Endothelial cell of umbilical vein (primary cell): ENCODE results near the gene MSH3. TPM values are rescaled to one million over a fixed set of nuclear protein-coding genes. Genes with fewer than 3 reads are reported as not detected.

ENCODE experiments used
- BruUV-seq: library from RNA; stranded (reverse); fragments of 400-500 nt; replicated peaks from 2 replicates; lab custom pipeline; 2021; lab: Mats Ljungman, UMichigan
- CTCF ChIA-PET: fragments of 300-600, 350-600 bp; sonication (Branson Sonifier 250); formaldehyde crosslinking; loops from one replicate; lab custom pipeline; 2021; ENCODE audit warnings: antibody characterized with exemption, inconsistent platforms; lab: Charles Lee
- POLR2A ChIA-PET: fragments of 300-600, 350-600 bp; sonication (Branson Sonifier 250); formaldehyde crosslinking; loops from one replicate; lab custom pipeline; 2021; ENCODE audit warnings: antibody characterized with exemption, inconsistent platforms; lab: Charles Lee
- DNase-seq: peaks from one replicate; pipeline ENCODE4 v3.0.0-alpha.2; 2011; ENCODE audit warnings: low read depth, low spot score
- FAIRE-seq: peaks from 2 replicates; lab custom pipeline; 2011; peaks lifted over from hg19 to GRCh38; lab: Jason Lieb, UNC
- H2AFZ ChIP-seq: 2 replicates; pipeline ENCODE4 v1.6.0; 2012; ENCODE audit warnings: low read depth, low read length, control low read depth, inconsistent platforms
- H3K27ac ChIP-seq: 2 replicates; pipeline ENCODE4 v1.5.1; 2011; ENCODE audit warnings: low read depth, mild to moderate bottlenecking, control low read depth, low read length, moderate library complexity; ENCODE audit not compliant: insufficient read depth
- H3K27me3 ChIP-seq, 2 experiments: 2 replicates each; pipeline versions ENCODE4 v1.6.0 to v1.6.1; 2011; ENCODE audit warnings: low read length in 2 of 2, mixed read lengths in 1 of 2; ENCODE audit not compliant: control insufficient read depth in 2 of 2, insufficient read depth in 2 of 2
- H3K36me3 ChIP-seq, 2 experiments: 2 replicates in 1 of 2; 3 replicates in 1 of 2; pipeline ENCODE4 v1.5.1; 2011; ENCODE audit warnings: low read length in 2 of 2, mild to moderate bottlenecking in 1 of 2, moderate library complexity in 1 of 2; ENCODE audit not compliant: control insufficient read depth in 2 of 2, insufficient read depth in 2 of 2; ENCODE audit errors: extremely low read depth in 1 of 2
- H3K4me1 ChIP-seq: 3 replicates; pipeline ENCODE4 v1.5.1; 2011; ENCODE audit warnings: mild to moderate bottlenecking, low read length; ENCODE audit not compliant: control insufficient read depth, insufficient read depth; ENCODE audit errors: extremely low read depth
- H3K4me2 ChIP-seq: 2 replicates; pipeline ENCODE4 v1.6.1; 2011; ENCODE audit warnings: low read length, control low read depth, mixed read lengths; ENCODE audit not compliant: insufficient read depth
- H3K4me3 ChIP-seq, 3 experiments: fragments of 200-600 bp in 1 of 3; sonication (generic), shearing (Covaris generic) in 1 of 3; replicated peaks in 1 of 3; 2 replicates each; pipeline ENCODE4 v1.5.1; 2011 to 2016; ENCODE audit warnings: control low read depth in 3 of 3, low read length in 3 of 3, mild to moderate bottlenecking in 2 of 3, inconsistent platforms in 1 of 3, low read depth in 1 of 3, moderate library complexity in 1 of 3; ENCODE audit not compliant: insufficient read depth in 1 of 3
- H3K79me2 ChIP-seq: 2 replicates; pipeline ENCODE4 v1.6.0; 2012; ENCODE audit warnings: low read length, inconsistent platforms; ENCODE audit not compliant: control insufficient read depth, insufficient read depth
- H3K9ac ChIP-seq: replicated peaks from 2 replicates; pipeline ENCODE3; 2011; ENCODE audit warnings: low read length, control low read depth; ENCODE audit not compliant: insufficient read depth; ENCODE audit errors: extremely low read depth
- H3K9me1 ChIP-seq: replicated peaks from 3 replicates; pipeline ENCODE4 v1.6.0; 2011; ENCODE audit warnings: mild to moderate bottlenecking, low read length; ENCODE audit not compliant: control insufficient read depth, insufficient read depth; ENCODE audit errors: extremely low read depth
- H3K9me3 ChIP-seq: replicated peaks from 2 replicates; pipeline ENCODE4 v1.5.1; 2012; ENCODE audit warnings: low read length, inconsistent platforms; ENCODE audit not compliant: control insufficient read depth, insufficient read depth
- H4K20me1 ChIP-seq: replicated peaks from 2 replicates; pipeline ENCODE3; 2011; ENCODE audit warnings: mild to moderate bottlenecking, low read length; ENCODE audit not compliant: control insufficient read depth, insufficient read depth; ENCODE audit errors: extremely low read depth
- FOS ChIP-seq: IDR thresholded peaks from 2 replicates; pipeline ENCODE4 v1.6.1; 2011; ENCODE audit warnings: mild to moderate bottlenecking, low read length, moderate library complexity, borderline replicate concordance; ENCODE audit not compliant: insufficient read depth
- GATA2 ChIP-seq: IDR thresholded peaks from 2 replicates; pipeline ENCODE4 v1.7.0; 2011; ENCODE audit warnings: low read depth, mild to moderate bottlenecking, moderate library complexity, mixed read lengths, low read length; ENCODE audit not compliant: insufficient read length, insufficient read depth
- JUN ChIP-seq: IDR thresholded peaks from 2 replicates; pipeline ENCODE4 v1.6.1; 2011; ENCODE audit warnings: borderline replicate concordance, low read depth; ENCODE audit not compliant: insufficient read length, insufficient read depth
- MAX ChIP-seq: IDR thresholded peaks from 2 replicates; pipeline ENCODE4 v1.6.1; 2011; ENCODE audit not compliant: insufficient read depth, insufficient read length
- POLR2A ChIP-seq: IDR thresholded peaks from 2 replicates; pipeline ENCODE4 v1.6.1; 2012; ENCODE audit warnings: low read depth, mild to moderate bottlenecking, control low read depth, low read length
- dilution Hi-C: fragments of 300-500 bp; cut with MboI; formaldehyde crosslinking; loops from one replicate; pipeline ENCODE4 v1.15.0; 2019; ENCODE audit warnings: low sequenced_read_pairs; ENCODE audit not compliant: extremely low pct_ligation_motif_present
- intact Hi-C: fragments of 100-400 bp; cut with micrococcal nuclease; formaldehyde crosslinking; loops from one replicate; pipeline ENCODE4 v1.10.0; 2022
- polyA plus RNA-seq, 4 experiments: library from polyadenylated mRNA; depleted of rRNA in 3 of 4; stranded (reverse) in 3 of 4; unstranded in 1 of 4; fragments of >200 nt; gene quantifications; 2 replicates each; pipeline versions ENCODE4 v1.2.1 to v1.2.3, GENCODE V29; 2011 to 2012; ENCODE audit warnings: missing spikeins in 1 of 4
- total RNA-seq: library from RNA; stranded (reverse); gene quantifications from 2 replicates; pipeline ENCODE4 v1.2.3, GENCODE V29; 2021

The MSH3 gene
- total and polyA plus RNA-seq, 2 donors (not counting 3 experiments of a cell fraction or from before 2014, with no cell fraction given): 2.0 to 13.0 TPM

- FAIRE-seq (no peak), DNase-seq (no peak)
- ChIA-PET POLR2A (no interaction called here), CTCF (no interaction called here)
- intact Hi-C loops: no loop called here
- Histone ChIP-seq H3K9me3 (no peaks in the 10 kb centered on the region), H4K20me1 (no peaks in the 10 kb centered on the region), H3K9me1 (no peaks in the 10 kb centered on the region), H3K4me1 (no peaks in the 10 kb centered on the region), H3K9ac (no peak overlapping the region), H3K36me3 (no peaks in the 10 kb centered on the region), H2AFZ (no peak overlapping the region), H3K27me3 (no peaks in the 10 kb centered on the region), H3K27ac (no peak overlapping the region), H3K79me2 (no peaks in the 10 kb centered on the region), H3K4me3 (no peak overlapping the region), H3K4me2 (no peak overlapping the region)
- TF ChIP-seq MAX: no peak
- dilution Hi-C loops: no loop called here
- no TSS peak for BruUV-seq
Observed at GRCh38 chr5:80764786-80765185, 110.3 kb downstream of the MSH3 start.

DNA sequence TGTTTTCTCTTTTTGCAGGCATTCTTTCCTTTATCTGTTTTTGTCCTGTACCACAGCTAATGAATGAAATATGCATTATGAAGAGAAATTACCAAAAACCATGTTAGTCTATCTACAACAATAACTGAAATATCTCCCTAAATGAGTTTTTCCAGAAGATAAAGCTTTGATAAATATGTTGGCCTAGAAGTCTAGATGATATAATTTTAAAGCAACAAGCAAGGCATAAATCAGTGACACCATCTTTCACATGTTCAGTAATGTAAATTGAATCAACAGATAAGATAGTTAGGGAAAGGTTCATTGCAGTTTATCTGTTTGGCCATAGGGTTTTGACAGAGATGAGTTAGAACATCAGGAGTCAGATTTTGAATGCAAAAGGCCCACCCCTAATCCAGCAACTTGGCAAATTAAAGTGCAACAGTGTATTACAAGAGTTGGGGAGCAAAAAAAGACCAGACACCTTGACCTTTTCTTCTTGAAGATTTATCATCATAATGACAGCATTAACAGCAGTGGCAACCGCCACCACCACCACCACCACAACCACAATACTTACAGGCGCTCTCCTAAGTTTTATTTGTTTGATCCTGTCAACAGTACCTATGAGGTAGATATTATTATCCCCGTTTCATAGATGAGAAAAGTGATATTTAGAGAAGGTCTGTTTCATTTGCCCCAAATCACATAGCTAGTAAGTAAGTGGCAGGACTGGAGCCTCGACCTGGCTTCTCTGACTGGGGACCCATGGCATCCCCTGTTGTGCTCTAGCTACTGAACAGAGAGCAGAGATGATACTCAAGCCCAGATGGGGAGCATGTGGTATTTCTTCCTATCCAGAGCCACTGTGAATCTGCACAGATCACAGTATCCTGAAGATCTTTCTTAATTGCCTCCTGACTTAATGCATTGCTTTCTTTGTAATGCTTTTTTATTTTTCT lies 123.2 kb downstream of the MSH3 start:
- Histone ChIP-seq H3K4me1 (no peaks in the 10 kb centered on the region), H3K27ac (no peak overlapping the region), H3K27me3 (no peaks in the 10 kb centered on the region), H3K9me1 (no peaks in the 10 kb centered on the region), H4K20me1 (no peaks in the 10 kb centered on the region), H3K36me3 (no peaks in the 10 kb centered on the region), H3K4me3 (no peak overlapping the region), H2AFZ (no peak overlapping the region), H3K79me2 (no peaks in the 10 kb centered on the region), H3K9ac (no peak overlapping the region), H3K9me3 (no peaks in the 10 kb centered on the region), H3K4me2 (no peak overlapping the region)
- FAIRE-seq (no peak), DNase-seq (no peak)
- intact Hi-C loops: no loop called here
- dilution Hi-C loops: no loop called here
- BruUV-seq: no TSS peak
- ChIA-PET POLR2A (no interaction called here), CTCF (interaction anchor here (1.1 to 1.2 kb wide), 2 partner anchors 16 to 96 kb away, joined by 3 read pairs; no protein-coding TSS in a partner anchor)
- TF ChIP-seq JUN: no peak
- no peak for TF ChIP-seq FOS
- TF ChIP-seq POLR2A: no peak
- TF ChIP-seq MAX: no peak
- no peak for TF ChIP-seq GATA2
